SW480 (cell line): ENCODE measurements around the gene GPN3.
"Not testable (repeated sequence)": the region's sequence is repeated elsewhere in the genome, so short reads cannot be mapped to it uniquely, and the experiment has no call there.

Source experiments
- DNase-seq: peaks from one replicate; pipeline ENCODE4 v3.0.0-alpha.2; 2016; ENCODE audit warnings: low spot score

GPN3 gene

GRCh38 chr12:110468214-110469048, at the start of gene GPN3, which contains the start of gene FAM216A:
TSS of gene GPN3 (minus strand) at chr12:110468257. CDS start at chr12:110468203, 54 bp downstream.
TSS of gene FAM216A (plus strand) at chr12:110468845. CDS start at chr12:110468876, 31 bp downstream.
- DNase-seq, result peak; percentile 98

- no peak for DNase-seq
Observed at GRCh38 chr12:110516995-110517394, 48.9 kb upstream of the GPN3 start.

- DNase-seq, result no peak
Observed at GRCh38 chr12:110514363-110514762, 46.3 kb upstream of the GPN3 start.

- DNase-seq, result no peak
Observed at GRCh38 chr12:110513842-110514241, 45.8 kb upstream of the GPN3 start.

- DNase-seq, result no peak
Observed at GRCh38 chr12:110508071-110508586, 40.1 kb upstream of the GPN3 start.

- no peak for DNase-seq
Observed at GRCh38 chr12:110505332-110505731, 37.3 kb upstream of the GPN3 start.

GRCh38 chr12:110503432-110503831, 35.4 kb upstream of the GPN3 start:
- no peak for DNase-seq

- DNase-seq, result peak; percentile 98
Observed at GRCh38 chr12:110501752-110502738, 34.0 kb upstream of the GPN3 start, which contains the start of the genes RAD9B and VPS29. TSS of gene RAD9B (plus strand) at chr12:110502331. CDS start at chr12:110502338, 7 bp downstream. TSS of gene VPS29 (minus strand) at chr12:110502111. CDS start at chr12:110502051, 60 bp downstream.

GRCh38 chr12:110501399-110501751, 33.3 kb upstream of the GPN3 start:
- peak; percentile 79 for DNase-seq

- DNase-seq, result no peak
Observed at GRCh38 chr12:110498984-110499706, 31.1 kb upstream of the GPN3 start.

- no peak for DNase-seq
Observed at GRCh38 chr12:110475426-110475825, 7.4 kb upstream of the GPN3 start.

- no peak for DNase-seq
Observed at GRCh38 chr12:110467847-110468213, 227 bp downstream of the GPN3 start.

GRCh38 chr12:110466791-110467190, 1.3 kb downstream of the GPN3 start:
- no peak for DNase-seq

- DNase-seq, result not testable (repeated sequence)
Observed at GRCh38 chr12:110465765-110466164, 2.3 kb downstream of the GPN3 start.

- DNase-seq, result no peak
Observed at GRCh38 chr12:110465024-110465423, 3.0 kb downstream of the GPN3 start.

- not testable (repeated sequence) for DNase-seq
Observed at GRCh38 chr12:110461189-110461588, 6.9 kb downstream of the GPN3 start.

- no peak for DNase-seq
Observed at GRCh38 chr12:110458756-110459155, 9.3 kb downstream of the GPN3 start.

- no peak for DNase-seq
Observed at GRCh38 chr12:110453569-110454296, 14.3 kb downstream of the GPN3 start.

- DNase-seq, result no peak
Observed at GRCh38 chr12:110451263-110451662, 16.8 kb downstream of the GPN3 start.

- peak; percentile 97 for DNase-seq
Observed at GRCh38 chr12:110449799-110450497, 18.1 kb downstream of the GPN3 start, which contains the start of gene ARPC3. TSS of gene ARPC3 (minus strand) at chr12:110450337. CDS start at chr12:110450260, 77 bp downstream.
